ENCODE results near the gene RGS12. TPM values are rescaled to one million over a fixed set of nuclear protein-coding genes. Genes with fewer than 3 reads are reported as not detected.

The RGS12 gene
- polyA plus RNA-seq, 1 of the 3 experiments (the other 2 are of a cell fraction): 18.4 TPM

DNA sequence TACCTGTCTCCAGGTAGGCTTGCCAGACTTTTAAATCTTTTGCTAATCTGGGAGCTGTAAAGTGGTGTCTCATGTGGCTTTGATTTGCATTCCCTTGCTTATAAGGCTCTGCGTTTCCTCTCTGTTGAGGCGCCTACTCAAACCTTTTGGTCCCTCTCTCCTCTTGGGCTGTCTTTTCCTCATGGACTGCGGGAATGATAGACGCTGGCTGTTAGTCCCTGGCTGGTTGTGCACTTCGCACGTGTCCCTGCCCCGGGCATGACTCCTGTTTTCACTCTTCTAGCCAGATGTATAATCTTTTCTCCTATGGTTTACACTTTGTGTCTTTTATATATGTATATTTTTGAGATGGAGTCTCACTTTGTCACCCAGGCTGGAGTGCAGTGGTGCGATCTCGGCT, 39.7 kb downstream of the RGS12 start:
- ChIA-PET POLR2A (interaction anchor here (0.7 kb wide), 1 partner anchor 1086 kb away, joined by 3 read pairs; no protein-coding TSS in a partner anchor), CTCF (interaction anchor here (0.6 to 1.1 kb wide), 2 partner anchors 14 to 148 kb away, joined by 3 read pairs; no protein-coding TSS in a partner anchor)
- peaks cover 96% of the 10 kb centered on the region for H3K79me2 ChIP-seq (ENCODE audit: insufficient read depth)
- no peak overlapping the region for H3K4me2 ChIP-seq
- no peak overlapping the region for H3K9ac ChIP-seq
- H3K27ac ChIP-seq (ENCODE audit: low read depth in 2 of 2, low read length in 1 of 2): no peak overlapping the region
- H3K9me2 ChIP-seq: no peaks in the 10 kb centered on the region
- H3K9me3 ChIP-seq: no peaks in the 10 kb centered on the region
- no peak overlapping the region for H2AFZ ChIP-seq (ENCODE audit: low read depth)
- H3K4me3 ChIP-seq (ENCODE audit: low read depth in 2 of 2, low read length in 1 of 2): no peak overlapping the region
- WGBS (ENCODE audit: low lambda C conversion rate): 88% methylated on average over 9 of the region's 9 CpGs
- no peak for DNase-seq
- no peaks in the 10 kb centered on the region for H3F3A ChIP-seq (replicated peaks; ENCODE audit: insufficient read depth)
- TF ChIP-seq FOSL2 (IDR thresholded peaks at IDR 0.05; ENCODE audit: borderline replicate concordance, low read depth): no peak
- no peak for TF ChIP-seq GABPA (IDR thresholded peaks at IDR 0.05; ENCODE audit: low read depth)
- TF ChIP-seq POLR2AphosphoS5 (IDR thresholded peaks at IDR 0.05; ENCODE audit: low read depth, low read length): no peak
- no peak for TF ChIP-seq YY1 (IDR thresholded peaks at IDR 0.05; ENCODE audit: low read depth)
- TF ChIP-seq, protein P1, sequence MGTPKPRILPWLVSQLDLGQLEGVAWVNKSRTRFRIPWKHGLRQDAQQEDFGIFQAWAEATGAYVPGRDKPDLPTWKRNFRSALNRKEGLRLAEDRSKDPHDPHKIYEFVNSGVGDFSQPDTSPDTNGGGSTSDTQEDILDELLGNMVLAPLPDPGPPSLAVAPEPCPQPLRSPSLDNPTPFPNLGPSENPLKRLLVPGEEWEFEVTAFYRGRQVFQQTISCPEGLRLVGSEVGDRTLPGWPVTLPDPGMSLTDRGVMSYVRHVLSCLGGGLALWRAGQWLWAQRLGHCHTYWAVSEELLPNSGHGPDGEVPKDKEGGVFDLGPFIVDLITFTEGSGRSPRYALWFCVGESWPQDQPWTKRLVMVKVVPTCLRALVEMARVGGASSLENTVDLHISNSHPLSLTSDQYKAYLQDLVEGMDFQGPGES (IDR thresholded peaks at IDR 0.05; ENCODE audit: low read depth, low read length): no peak
- TF ChIP-seq EZH2phosphoT487 (IDR thresholded peaks at IDR 0.05; ENCODE audit: borderline replicate concordance, low read depth): no peak
- no peak for TF ChIP-seq FOXJ3 (CRISPR knock-in tag; IDR thresholded peaks at IDR 0.05)
- no peak for TF ChIP-seq ZBTB33 (IDR thresholded peaks at IDR 0.05; ENCODE audit: borderline replicate concordance, low read depth)
- TF ChIP-seq SMC3 (IDR thresholded peaks at IDR 0.05; ENCODE audit: low read depth, low read length): no peak
- no peaks in the 10 kb centered on the region for H3K4me1 ChIP-seq (ENCODE audit: control insufficient read depth in 1 of 2, insufficient read depth in 2 of 2, low read depth in 1 of 2, low read length in 1 of 2)
- no peaks in the 10 kb centered on the region for H3K36me3 ChIP-seq (replicated peaks in 1 of 2; ENCODE audit: control insufficient read depth in 1 of 2, insufficient read depth in 2 of 2, low read length in 1 of 2)
- no peaks in the 10 kb centered on the region for H3K27me3 ChIP-seq (ENCODE audit: insufficient read depth)
- H4K20me1 ChIP-seq (ENCODE audit: insufficient read depth): peaks cover 36% of the 10 kb centered on the region

DNA sequence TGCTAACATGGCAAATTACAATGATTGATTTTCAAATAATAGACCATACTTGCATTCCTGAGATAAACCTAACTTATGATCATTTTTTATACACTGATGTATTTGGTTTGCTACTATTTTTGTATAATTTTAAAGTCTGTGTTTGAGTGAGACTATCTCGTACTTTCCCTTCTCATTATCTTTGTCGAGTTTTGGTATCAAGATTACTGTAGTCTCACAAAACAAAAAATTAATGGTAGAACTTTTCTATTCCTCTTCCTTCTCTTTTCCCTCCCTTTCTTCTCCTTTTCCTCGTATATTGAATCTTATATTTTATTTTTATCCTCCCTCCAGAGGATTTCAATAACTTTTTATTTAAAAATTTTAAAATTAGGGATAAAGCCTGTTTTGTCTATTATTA, 41.5 kb downstream of the RGS12 start:
- H3K4me2 ChIP-seq: no peak overlapping the region
- no peaks in the 10 kb centered on the region for H3K27me3 ChIP-seq (ENCODE audit: insufficient read depth)
- no peaks in the 10 kb centered on the region for H3K4me1 ChIP-seq (ENCODE audit: control insufficient read depth in 1 of 2, insufficient read depth in 2 of 2, low read depth in 1 of 2, low read length in 1 of 2)
- no peaks in the 10 kb centered on the region for H3K9me2 ChIP-seq
- TF ChIP-seq NFIC (IDR thresholded peaks at IDR 0.05; ENCODE audit: borderline replicate concordance) (no peak), ELF1 (IDR thresholded peaks at IDR 0.05) (no peak), RAD21 (IDR thresholded peaks at IDR 0.05; ENCODE audit: low read length) (no peak), MEF2A (IDR thresholded peaks at IDR 0.05; ENCODE audit: borderline replicate concordance, low read depth) (no peak), SMC3 (IDR thresholded peaks at IDR 0.05; ENCODE audit: low read depth, low read length) (no peak), YY1 (IDR thresholded peaks at IDR 0.05; ENCODE audit: low read depth) (no peak), GABPA (IDR thresholded peaks at IDR 0.05; ENCODE audit: low read depth) (no peak)
- TF ChIP-seq, protein P2, sequence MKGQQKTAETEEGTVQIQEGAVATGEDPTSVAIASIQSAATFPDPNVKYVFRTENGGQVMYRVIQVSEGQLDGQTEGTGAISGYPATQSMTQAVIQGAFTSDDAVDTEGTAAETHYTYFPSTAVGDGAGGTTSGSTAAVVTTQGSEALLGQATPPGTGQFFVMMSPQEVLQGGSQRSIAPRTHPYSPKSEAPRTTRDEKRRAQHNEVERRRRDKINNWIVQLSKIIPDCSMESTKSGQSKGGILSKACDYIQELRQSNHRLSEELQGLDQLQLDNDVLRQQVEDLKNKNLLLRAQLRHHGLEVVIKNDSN (IDR thresholded peaks at IDR 0.05; ENCODE audit: borderline replicate concordance, low read depth): no peak
- TF ChIP-seq, protein P3, sequence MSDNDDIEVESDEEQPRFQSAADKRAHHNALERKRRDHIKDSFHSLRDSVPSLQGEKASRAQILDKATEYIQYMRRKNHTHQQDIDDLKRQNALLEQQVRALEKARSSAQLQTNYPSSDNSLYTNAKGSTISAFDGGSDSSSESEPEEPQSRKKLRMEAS (IDR thresholded peaks at IDR 0.05; ENCODE audit: low read depth): no peak
- H3K9me3 ChIP-seq: no peaks in the 10 kb centered on the region
- no peaks in the 10 kb centered on the region for H3K36me3 ChIP-seq (replicated peaks in 1 of 2; ENCODE audit: control insufficient read depth in 1 of 2, insufficient read depth in 2 of 2, low read length in 1 of 2)
- no peak overlapping the region for H3K27ac ChIP-seq (ENCODE audit: low read depth in 2 of 2, low read length in 1 of 2)
- H3K9ac ChIP-seq: no peak overlapping the region
- peaks cover 40% of the 10 kb centered on the region for H4K20me1 ChIP-seq (ENCODE audit: insufficient read depth)
- no peak overlapping the region for H2AFZ ChIP-seq (ENCODE audit: low read depth)
- H3F3A ChIP-seq (replicated peaks; ENCODE audit: insufficient read depth): no peaks in the 10 kb centered on the region
- CTCF ChIA-PET: interaction anchor here (1.1 kb wide), 1 partner anchor 109 kb away, joined by 3 read pairs; no protein-coding TSS in a partner anchor
- DNase-seq: no peak
- WGBS (ENCODE audit: low lambda C conversion rate): over 99% methylated on average over 3 of the region's 3 CpGs
- POLR2A ChIA-PET: no interaction called here
- peaks cover 97% of the 10 kb centered on the region for H3K79me2 ChIP-seq (ENCODE audit: insufficient read depth)
- H3K4me3 ChIP-seq (ENCODE audit: low read depth in 2 of 2, low read length in 1 of 2): no peak overlapping the region

Data from SK-N-SH (cell line).